H1 (cell line): ENCODE results near the gene UGT2B15. TPM values are rescaled to one million over a fixed set of nuclear protein-coding genes. Genes with fewer than 3 reads are reported as not detected.

ENCODE experiments used
- KDM1A ChIP-seq: fragments of 200-600, 300-600 bp; sonication (generic); IDR thresholded peaks from 2 replicates; pipeline ENCODE4 v1.7.1; 2016; ENCODE audit warnings: mild to moderate bottlenecking, low read length, borderline replicate concordance
- RAD21 ChIP-seq, 2 experiments: IDR thresholded peaks in 1 of 2; conservative IDR thresholded peaks in 1 of 2; 2 replicates each; pipeline ENCODE4 v1.6.1; 2011; ENCODE audit warnings: low read depth in 2 of 2, low read length in 2 of 2, improper control_type of control experiment in 1 of 2, inconsistent platforms in 1 of 2, mild to moderate bottlenecking in 1 of 2, moderate library complexity in 1 of 2
- SAP30 ChIP-seq: fragments of 300-600 bp; sonication (generic); IDR thresholded peaks from 2 replicates; pipeline ENCODE4 v1.7.1; 2012; ENCODE audit warnings: low read length, moderate library complexity, mild to moderate bottlenecking, inconsistent platforms; ENCODE audit not compliant: insufficient read depth, insufficient replicate concordance
- SIRT6 ChIP-seq: IDR thresholded peaks from one replicate; pipeline ENCODE4 v1.7.1; 2012; ENCODE audit warnings: low read length, inconsistent platforms
- polyA plus RNA-seq, 7 experiments: library from polyadenylated mRNA; depleted of rRNA in 3 of 7; stranded (reverse) in 5 of 7; unstranded in 2 of 7; fragments of >200 nt in 5 of 7; fragments of 200-250 nt in 2 of 7; gene quantifications; 1 replicate in 5 of 7; 2 replicates in 1 of 7; 4 replicates in 1 of 7; pipeline versions ENCODE4 v1.2.1 to v1.2.3, GENCODE V29; 2011 to 2013; ENCODE audit warnings: missing spikeins in 2 of 7, mixed read lengths in 2 of 7
- total RNA-seq: library from RNA; stranded (reverse); fragmentation: NEBNext Ultra II Directional; extraction: Animal tissue kit (Norgen Biotek cat#: 25700); gene quantifications from 2 replicates; pipeline ENCODE4 v1.2.1, GENCODE V29; 2021

Gene UGT2B15
- total and polyA plus RNA-seq, 2 of the 8 experiments (the other 6 are each of a cell fraction or from before 2014, with no cell fraction given): not detected

GRCh38 chr4:68718447-68719074, 48.1 kb upstream of the UGT2B15 start (continued):
- TF ChIP-seq SIRT6 (no peak), SAP30 (no peak), KDM1A (no peak), RAD21 (IDR thresholded peaks at IDR 0.05 in 1 of 2, conservative IDR thresholded peaks at IDR 0.05 in 1 of 2; ENCODE audit: low read depth in 2 of 2, low read length in 2 of 2) (no peak)
